Measurements from ENCODE around the gene EEF1A2.

DNA sequence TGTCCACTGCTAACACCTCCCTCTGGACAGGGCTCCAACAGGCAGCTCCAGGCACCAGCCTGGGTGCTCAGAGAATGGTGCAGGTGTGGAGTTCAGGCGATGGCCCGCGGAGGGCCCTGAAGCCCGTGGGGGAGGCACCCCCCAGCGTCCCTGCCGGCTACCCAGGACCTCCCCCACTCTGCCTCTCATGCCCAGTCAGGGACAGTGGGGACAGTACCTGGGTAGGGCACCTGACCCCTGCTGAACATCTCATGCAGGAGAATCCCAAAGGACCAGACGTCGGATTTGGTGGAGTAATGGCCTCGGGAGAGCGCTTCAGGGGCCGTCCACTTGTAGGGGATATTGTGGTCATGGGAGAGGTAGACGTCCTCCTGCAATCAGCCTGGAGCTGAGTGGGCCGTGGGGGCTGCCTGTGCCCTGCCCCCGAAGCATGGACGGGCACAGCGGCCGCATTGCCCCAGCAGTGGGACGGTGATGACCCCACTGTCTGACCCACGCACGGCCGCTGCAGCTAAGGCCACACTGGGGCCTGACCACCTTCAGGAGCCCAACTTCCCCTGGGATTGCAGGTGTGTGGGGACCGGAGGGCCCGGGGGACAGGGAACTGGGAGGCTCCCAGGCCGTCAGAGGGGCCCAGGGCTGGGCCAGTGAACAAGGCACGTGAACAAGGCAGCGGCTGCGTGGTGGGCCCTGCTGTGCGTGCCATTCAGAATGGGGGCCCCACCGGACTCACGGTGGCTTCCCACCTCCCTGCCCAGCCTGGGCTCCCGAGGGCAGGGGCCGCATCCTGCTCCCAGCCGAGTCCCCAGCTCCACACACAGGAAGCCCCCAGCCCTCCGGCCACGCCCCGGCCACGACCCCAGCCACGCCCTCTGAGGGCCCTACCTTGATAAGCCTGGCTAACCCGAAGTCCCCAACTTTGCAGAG is 31.2 kb upstream of the EEF1A2 start:
- TF ChIP-seq ESRRG (CRISPR knock-in tag; IDR thresholded peaks at IDR 0.05) (no peak), OSR1 (CRISPR knock-in tag; IDR thresholded peaks at IDR 0.05) (no peak), SNAI2 (CRISPR knock-in tag; IDR thresholded peaks at IDR 0.05) (no peak), ARNTL (CRISPR knock-in tag; IDR thresholded peaks at IDR 0.05; ENCODE audit: borderline replicate concordance, low read depth) (no peak), TOX (CRISPR knock-in tag; IDR thresholded peaks at IDR 0.05; ENCODE audit: borderline replicate concordance) (no peak), GLIS3 (CRISPR knock-in tag; IDR thresholded peaks at IDR 0.05) (no peak)
- TF ChIP-seq, protein P1, sequence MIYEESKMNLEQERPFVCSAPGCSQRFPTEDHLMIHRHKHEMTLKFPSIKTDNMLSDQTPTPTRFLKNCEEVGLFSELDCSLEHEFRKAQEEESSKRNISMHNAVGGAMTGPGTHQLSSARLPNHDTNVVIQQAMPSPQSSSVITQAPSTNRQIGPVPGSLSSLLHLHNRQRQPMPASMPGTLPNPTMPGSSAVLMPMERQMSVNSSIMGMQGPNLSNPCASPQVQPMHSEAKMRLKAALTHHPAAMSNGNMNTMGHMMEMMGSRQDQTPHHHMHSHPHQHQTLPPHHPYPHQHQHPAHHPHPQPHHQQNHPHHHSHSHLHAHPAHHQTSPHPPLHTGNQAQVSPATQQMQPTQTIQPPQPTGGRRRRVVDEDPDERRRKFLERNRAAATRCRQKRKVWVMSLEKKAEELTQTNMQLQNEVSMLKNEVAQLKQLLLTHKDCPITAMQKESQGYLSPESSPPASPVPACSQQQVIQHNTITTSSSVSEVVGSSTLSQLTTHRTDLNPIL (CRISPR knock-in tag; IDR thresholded peaks at IDR 0.05; ENCODE audit: low read depth): no peak
- TF ChIP-seq, protein P2, sequence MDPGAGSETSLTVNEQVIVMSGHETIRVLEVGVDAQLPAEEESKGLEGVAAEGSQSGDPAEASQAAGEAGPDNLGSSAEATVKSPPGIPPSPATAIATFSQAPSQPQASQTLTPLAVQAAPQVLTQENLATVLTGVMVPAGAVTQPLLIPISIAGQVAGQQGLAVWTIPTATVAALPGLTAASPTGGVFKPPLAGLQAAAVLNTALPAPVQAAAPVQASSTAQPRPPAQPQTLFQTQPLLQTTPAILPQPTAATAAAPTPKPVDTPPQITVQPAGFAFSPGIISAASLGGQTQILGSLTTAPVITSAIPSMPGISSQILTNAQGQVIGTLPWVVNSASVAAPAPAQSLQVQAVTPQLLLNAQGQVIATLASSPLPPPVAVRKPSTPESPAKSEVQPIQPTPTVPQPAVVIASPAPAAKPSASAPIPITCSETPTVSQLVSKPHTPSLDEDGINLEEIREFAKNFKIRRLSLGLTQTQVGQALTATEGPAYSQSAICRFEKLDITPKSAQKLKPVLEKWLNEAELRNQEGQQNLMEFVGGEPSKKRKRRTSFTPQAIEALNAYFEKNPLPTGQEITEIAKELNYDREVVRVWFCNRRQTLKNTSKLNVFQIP (CRISPR knock-in tag; IDR thresholded peaks at IDR 0.05; ENCODE audit: borderline replicate concordance, low read depth): no peak

Measured in SK-N-SH treated with all-trans-retinoic acid at 6 μM for 48 hours (cell line).